Measurements from ENCODE around the gene METTL22.

The METTL22 gene

DNA sequence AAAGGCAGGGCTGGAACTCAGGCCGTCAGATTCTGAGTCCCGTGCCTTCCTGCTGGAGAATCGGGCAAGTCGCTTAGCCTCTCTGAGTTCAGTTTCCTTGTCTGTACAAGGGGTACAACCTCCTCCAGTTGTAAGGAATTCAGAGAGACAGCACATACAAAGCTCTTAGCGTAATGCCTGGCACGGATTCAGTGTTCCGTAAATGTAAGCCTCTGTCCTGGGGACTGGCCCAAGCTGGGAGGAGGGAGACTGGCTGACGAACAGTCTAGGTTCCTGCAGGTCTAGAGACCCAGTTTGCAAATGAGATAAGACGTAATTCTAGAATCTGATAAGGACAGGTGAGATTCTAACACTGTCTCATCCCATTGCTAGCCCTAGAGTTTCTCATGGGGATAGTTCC, 9.9 kb downstream of the METTL22 start:
- TF ChIP-seq SPI1 (IDR thresholded peaks at IDR 0.05; ENCODE audit: borderline replicate concordance, low read depth) (no peak), GABPA (IDR thresholded peaks at IDR 0.05; ENCODE audit: low read depth) (no peak), POLR2AphosphoS5 (IDR thresholded peaks at IDR 0.05; ENCODE audit: low read depth) (no peak)
- TF ChIP-seq, protein P1, sequence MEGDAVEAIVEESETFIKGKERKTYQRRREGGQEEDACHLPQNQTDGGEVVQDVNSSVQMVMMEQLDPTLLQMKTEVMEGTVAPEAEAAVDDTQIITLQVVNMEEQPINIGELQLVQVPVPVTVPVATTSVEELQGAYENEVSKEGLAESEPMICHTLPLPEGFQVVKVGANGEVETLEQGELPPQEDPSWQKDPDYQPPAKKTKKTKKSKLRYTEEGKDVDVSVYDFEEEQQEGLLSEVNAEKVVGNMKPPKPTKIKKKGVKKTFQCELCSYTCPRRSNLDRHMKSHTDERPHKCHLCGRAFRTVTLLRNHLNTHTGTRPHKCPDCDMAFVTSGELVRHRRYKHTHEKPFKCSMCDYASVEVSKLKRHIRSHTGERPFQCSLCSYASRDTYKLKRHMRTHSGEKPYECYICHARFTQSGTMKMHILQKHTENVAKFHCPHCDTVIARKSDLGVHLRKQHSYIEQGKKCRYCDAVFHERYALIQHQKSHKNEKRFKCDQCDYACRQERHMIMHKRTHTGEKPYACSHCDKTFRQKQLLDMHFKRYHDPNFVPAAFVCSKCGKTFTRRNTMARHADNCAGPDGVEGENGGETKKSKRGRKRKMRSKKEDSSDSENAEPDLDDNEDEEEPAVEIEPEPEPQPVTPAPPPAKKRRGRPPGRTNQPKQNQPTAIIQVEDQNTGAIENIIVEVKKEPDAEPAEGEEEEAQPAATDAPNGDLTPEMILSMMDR (IDR thresholded peaks at IDR 0.05; ENCODE audit: insufficient read depth, low read length): no peak
- TF ChIP-seq, protein P2, sequence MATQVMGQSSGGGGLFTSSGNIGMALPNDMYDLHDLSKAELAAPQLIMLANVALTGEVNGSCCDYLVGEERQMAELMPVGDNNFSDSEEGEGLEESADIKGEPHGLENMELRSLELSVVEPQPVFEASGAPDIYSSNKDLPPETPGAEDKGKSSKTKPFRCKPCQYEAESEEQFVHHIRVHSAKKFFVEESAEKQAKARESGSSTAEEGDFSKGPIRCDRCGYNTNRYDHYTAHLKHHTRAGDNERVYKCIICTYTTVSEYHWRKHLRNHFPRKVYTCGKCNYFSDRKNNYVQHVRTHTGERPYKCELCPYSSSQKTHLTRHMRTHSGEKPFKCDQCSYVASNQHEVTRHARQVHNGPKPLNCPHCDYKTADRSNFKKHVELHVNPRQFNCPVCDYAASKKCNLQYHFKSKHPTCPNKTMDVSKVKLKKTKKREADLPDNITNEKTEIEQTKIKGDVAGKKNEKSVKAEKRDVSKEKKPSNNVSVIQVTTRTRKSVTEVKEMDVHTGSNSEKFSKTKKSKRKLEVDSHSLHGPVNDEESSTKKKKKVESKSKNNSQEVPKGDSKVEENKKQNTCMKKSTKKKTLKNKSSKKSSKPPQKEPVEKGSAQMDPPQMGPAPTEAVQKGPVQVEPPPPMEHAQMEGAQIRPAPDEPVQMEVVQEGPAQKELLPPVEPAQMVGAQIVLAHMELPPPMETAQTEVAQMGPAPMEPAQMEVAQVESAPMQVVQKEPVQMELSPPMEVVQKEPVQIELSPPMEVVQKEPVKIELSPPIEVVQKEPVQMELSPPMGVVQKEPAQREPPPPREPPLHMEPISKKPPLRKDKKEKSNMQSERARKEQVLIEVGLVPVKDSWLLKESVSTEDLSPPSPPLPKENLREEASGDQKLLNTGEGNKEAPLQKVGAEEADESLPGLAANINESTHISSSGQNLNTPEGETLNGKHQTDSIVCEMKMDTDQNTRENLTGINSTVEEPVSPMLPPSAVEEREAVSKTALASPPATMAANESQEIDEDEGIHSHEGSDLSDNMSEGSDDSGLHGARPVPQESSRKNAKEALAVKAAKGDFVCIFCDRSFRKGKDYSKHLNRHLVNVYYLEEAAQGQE (IDR thresholded peaks at IDR 0.05; ENCODE audit: insufficient replicate concordance, low read depth): no peak
- H3K27me3 ChIP-seq (ENCODE audit: insufficient read depth, poor library complexity, severe bottlenecking): no peaks in the 10 kb centered on the region
- DNase-seq (ENCODE audit: low read depth in 1 of 2, low spot score in 1 of 2): no peak
- H3K4me3 ChIP-seq (replicated peaks; ENCODE audit: insufficient read depth, low read length): no peak overlapping the region
- no peak overlapping the region; the same call in 1 of the 2 replicates for H3K27ac ChIP-seq (replicated peaks)

DNA sequence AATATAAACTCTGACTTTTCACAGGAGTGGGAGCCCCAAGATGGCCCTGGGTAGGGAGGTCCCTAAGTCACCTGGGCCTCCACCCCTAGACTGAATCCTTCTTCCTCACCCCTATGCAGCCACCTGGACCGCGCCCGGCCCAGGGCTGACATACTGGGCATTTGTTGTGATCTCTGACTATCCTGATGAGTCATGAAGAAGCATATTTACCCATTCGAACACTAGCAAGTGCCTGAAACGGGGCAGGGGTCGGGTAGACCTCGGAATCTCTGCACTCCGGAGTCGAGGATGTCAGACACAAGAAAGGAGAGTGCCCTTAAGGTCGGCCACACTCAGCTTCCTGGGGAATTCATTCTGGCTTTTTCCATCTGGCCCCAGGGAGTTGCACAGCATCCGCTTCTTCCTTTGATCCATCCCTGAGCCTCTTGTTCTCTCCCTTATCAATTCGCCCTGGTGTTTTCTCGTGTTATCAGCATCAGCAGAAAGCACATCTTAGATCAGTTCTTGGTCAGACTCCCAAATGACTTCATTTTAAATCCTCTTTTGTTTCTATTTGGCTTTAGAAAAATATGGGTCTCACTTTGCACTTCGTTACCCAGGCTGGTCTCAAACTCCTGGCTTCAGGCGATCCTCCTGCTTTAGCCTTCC, 10.4 kb downstream of the METTL22 start:
- TF ChIP-seq SPI1 (IDR thresholded peaks at IDR 0.05; ENCODE audit: borderline replicate concordance, low read depth) (no peak), POLR2AphosphoS5 (IDR thresholded peaks at IDR 0.05; ENCODE audit: low read depth) (no peak), GABPA (IDR thresholded peaks at IDR 0.05; ENCODE audit: low read depth) (no peak)
- TF ChIP-seq, protein P1 (IDR thresholded peaks at IDR 0.05; ENCODE audit: insufficient read depth, low read length): no peak
- TF ChIP-seq, protein P2 (IDR thresholded peaks at IDR 0.05; ENCODE audit: insufficient replicate concordance, low read depth): no peak
- DNase-seq (ENCODE audit: low read depth in 1 of 2, low spot score in 1 of 2): no peak
- Histone ChIP-seq H3K4me3 (replicated peaks; ENCODE audit: insufficient read depth, low read length) (no peak overlapping the region), H3K27me3 (ENCODE audit: insufficient read depth, poor library complexity, severe bottlenecking) (no peaks in the 10 kb centered on the region), H3K27ac (replicated peaks) (peak overlapping the region; percentile 70)

DNA sequence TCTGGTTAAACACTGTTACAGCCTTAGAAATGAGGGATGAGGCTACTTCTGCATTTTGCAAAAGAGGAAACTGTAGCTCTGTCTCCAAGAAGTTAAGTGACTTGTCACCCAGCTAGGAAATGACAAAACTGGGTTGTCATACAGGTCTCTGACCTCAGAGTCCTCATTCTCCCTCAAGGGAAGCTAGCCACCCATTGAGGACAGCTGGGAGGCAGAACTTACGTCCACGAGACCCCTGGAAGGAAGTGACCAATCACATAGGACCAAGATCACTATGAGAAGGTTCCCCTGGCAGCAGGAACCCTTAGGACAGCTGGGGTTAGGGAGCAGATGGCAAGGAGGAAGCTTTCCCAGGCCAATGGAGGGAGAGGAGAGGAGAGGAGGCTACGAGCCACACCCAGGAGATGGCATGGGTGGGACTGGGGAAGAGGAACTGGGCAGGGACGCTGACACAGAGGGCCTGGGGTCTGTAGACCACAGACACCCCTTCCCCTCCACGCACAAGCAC, 11.2 kb downstream of the METTL22 start:
- peak; percentile 39 to 88 for DNase-seq (ENCODE audit: low read depth in 1 of 2, low spot score in 1 of 2)
- H3K27me3 ChIP-seq (ENCODE audit: insufficient read depth, poor library complexity, severe bottlenecking): no peaks in the 10 kb centered on the region
- H3K4me3 ChIP-seq (replicated peaks; ENCODE audit: insufficient read depth, low read length): no peak overlapping the region
- TF ChIP-seq, protein P2 (IDR thresholded peaks at IDR 0.05; ENCODE audit: insufficient replicate concordance, low read depth): no peak
- TF ChIP-seq SPI1 (IDR thresholded peaks at IDR 0.05; ENCODE audit: borderline replicate concordance, low read depth): peak; percentile 76; the same call in 1 of the 2 replicates
- peak; percentile 50; the same call in 1 of the 2 replicates for TF ChIP-seq GABPA (IDR thresholded peaks at IDR 0.05; ENCODE audit: low read depth)
- H3K27ac ChIP-seq (replicated peaks): peak overlapping the region; percentile 70
